GM12878 (cell line): ENCODE measurements around the gene FOXJ3. TPM values are rescaled to one million over a fixed set of nuclear protein-coding genes. Genes with fewer than 3 reads are reported as not detected.

Experiments used
- ATAC-seq: fragments of 200-7000 bp; cut with Tn5 transposase; 3 replicates; pipeline ENCODE4 v1.9.1; 2020; ENCODE audit warnings: mild to moderate bottlenecking, moderate library complexity
- BruUV-seq: library from RNA; stranded (reverse); fragments of 400-500 nt; replicated peaks from 2 replicates; lab custom pipeline; 2021; lab: Mats Ljungman, UMichigan
- CTCF ChIA-PET: fragments of 300-600 bp; sonication (Branson Sonifier 250); formaldehyde crosslinking; extraction: SDS; loops from one replicate; lab custom pipeline; 2021; ENCODE audit warnings: inconsistent platforms; lab: Yijun Ruan, JAX
- POLR2A ChIA-PET: fragments of 350-600 bp; formaldehyde crosslinking; extraction: SDS; loops from one replicate; lab custom pipeline; 2021; ENCODE audit warnings: inconsistent platforms; lab: Charles Lee
- RAD21 ChIA-PET: fragments of 300-600 bp; sonication (Branson Sonifier 250); formaldehyde crosslinking; loops from one replicate; lab custom pipeline; 2023; ENCODE audit warnings: antibody characterized with exemption; ENCODE audit not compliant: unreplicated experiment; lab: Charles Lee
- SMC1A ChIA-PET: fragments of 300-600 bp; sonication (Branson Sonifier 250); formaldehyde crosslinking; loops from one replicate; lab custom pipeline; 2023; ENCODE audit not compliant: unreplicated experiment, uncharacterized antibody; lab: Charles Lee
- DNase-seq: peaks from one replicate; pipeline ENCODE4 v3.0.0-alpha.2; 2011; ENCODE audit warnings: low read depth, low spot score
- FAIRE-seq: peaks from 3 replicates; lab custom pipeline; 2011; peaks lifted over from hg19 to GRCh38; lab: Jason Lieb, UNC
- H2AFZ ChIP-seq: 2 replicates; pipeline ENCODE4 v1.6.0; 2011; ENCODE audit warnings: low read depth, low read length, control low read depth; ENCODE audit not compliant: control insufficient read depth
- H3K27ac ChIP-seq: 2 replicates; pipeline ENCODE4 v1.5.1; 2011; ENCODE audit warnings: control low read depth; ENCODE audit not compliant: control insufficient read depth, insufficient read depth
- H3K27me3 ChIP-seq, 2 experiments: replicated peaks in 1 of 2; 2 replicates each; pipeline versions ENCODE4 v1.6.0 to v1.6.1; 2011; ENCODE audit warnings: low read length in 1 of 2; ENCODE audit not compliant: control insufficient read depth in 2 of 2, insufficient read depth in 2 of 2
- H3K36me3 ChIP-seq, 2 experiments: 2 replicates each; pipeline ENCODE4 v1.5.1; 2011; ENCODE audit warnings: low read length in 1 of 2; ENCODE audit not compliant: control insufficient read depth in 2 of 2, insufficient read depth in 2 of 2
- H3K4me1 ChIP-seq: 2 replicates; pipeline ENCODE4 v1.6.1; 2011; ENCODE audit warnings: mild to moderate bottlenecking, low read length, moderate library complexity, mixed read lengths; ENCODE audit not compliant: control insufficient read depth, insufficient read depth
- H3K4me2 ChIP-seq: 2 replicates; pipeline ENCODE4 v1.6.0; 2011; ENCODE audit warnings: control low read depth; ENCODE audit not compliant: control insufficient read depth, insufficient read depth
- H3K4me3 ChIP-seq: fragments of 200-600 bp; sonication (generic); 2 replicates; pipeline ENCODE4 v1.5.1; 2016
- H3K79me2 ChIP-seq: 2 replicates; pipeline ENCODE4 v1.6.0; 2011; ENCODE audit warnings: low read length; ENCODE audit not compliant: control insufficient read depth, insufficient read depth
- H3K9ac ChIP-seq: 2 replicates; pipeline ENCODE4 v1.8.0; 2011; ENCODE audit warnings: low read length, control low read depth, mixed read lengths; ENCODE audit not compliant: control insufficient read depth, insufficient read depth
- H3K9me3 ChIP-seq: replicated peaks from 3 replicates; pipeline ENCODE4 v1.5.1; 2011; ENCODE audit warnings: mild to moderate bottlenecking, low read length; ENCODE audit not compliant: control insufficient read depth, insufficient read depth
- H4K20me1 ChIP-seq: 2 replicates; pipeline ENCODE4 v1.6.0; 2011; ENCODE audit not compliant: control insufficient read depth, insufficient read depth
- BACH1 ChIP-seq: fragments of 450-650 bp; IDR thresholded peaks from 2 replicates; pipeline ENCODE4 v1.6.1; 2017; ENCODE audit warnings: mild to moderate bottlenecking, borderline replicate concordance
- BMI1 ChIP-seq: fragments of 450-650 bp; IDR thresholded peaks from 2 replicates; pipeline ENCODE4 v1.6.1; 2016; ENCODE audit warnings: mild to moderate bottlenecking, moderate library complexity, borderline replicate concordance
- BRCA1 ChIP-seq: IDR thresholded peaks from 2 replicates; pipeline ENCODE4 v1.6.1; 2011; ENCODE audit warnings: low read depth, low read length, improper control_type of control experiment
- ESRRA ChIP-seq: IDR thresholded peaks from 2 replicates; pipeline ENCODE4 v1.6.1; 2012; ENCODE audit warnings: mild to moderate bottlenecking, low read length, improper control_type of control experiment
- EZH2 ChIP-seq: IDR thresholded peaks from 2 replicates; pipeline ENCODE4 v1.6.1; 2012; ENCODE audit warnings: low read depth, mild to moderate bottlenecking, control low read depth, inconsistent platforms, low read length, borderline replicate concordance; ENCODE audit not compliant: control insufficient read depth
- GABPA ChIP-seq: IDR thresholded peaks from 2 replicates; pipeline ENCODE4 v1.6.1; 2014; ENCODE audit warnings: antibody characterized with exemption, low read depth, mild to moderate bottlenecking, inconsistent platforms
- IKZF2 ChIP-seq, 2 experiments: fragments of 450-650 bp; IDR thresholded peaks; 2 replicates each; pipeline ENCODE4 v1.6.1; 2017; ENCODE audit warnings: mild to moderate bottlenecking in 2 of 2, moderate library complexity in 2 of 2
- MTA3 ChIP-seq: IDR thresholded peaks from 2 replicates; pipeline ENCODE4 v1.6.1; 2012; ENCODE audit warnings: low read length, inconsistent platforms, borderline replicate concordance
- MXI1 ChIP-seq: fragments of 150-350 bp; IDR thresholded peaks from 2 replicates; pipeline ENCODE4 v1.6.1; 2011; ENCODE audit warnings: low read depth, mild to moderate bottlenecking, inconsistent platforms, low read length, improper control_type of control experiment
- RAD21 ChIP-seq: IDR thresholded peaks from 2 replicates; pipeline ENCODE4 v1.6.1; 2011; ENCODE audit warnings: mild to moderate bottlenecking, low read depth, low read length, moderate library complexity; ENCODE audit not compliant: insufficient read depth
- RELA ChIP-seq: fragments of 450-650 bp; IDR thresholded peaks from 2 replicates; pipeline ENCODE4 v1.8.0; 2014; ENCODE audit warnings: borderline replicate concordance; ENCODE audit not compliant: partially characterized antibody
- SUPT20H ChIP-seq: IDR thresholded peaks from 2 replicates; pipeline ENCODE4 v1.6.1; 2011; ENCODE audit warnings: low read depth, mild to moderate bottlenecking, low read length, moderate library complexity, borderline replicate concordance; ENCODE audit not compliant: control insufficient read depth
- TCF12 ChIP-seq: IDR thresholded peaks from 2 replicates; pipeline ENCODE4 v1.6.1; 2011; ENCODE audit warnings: low read depth, mild to moderate bottlenecking, low read length
- WGBS: methylation state at CpG from one replicate; pipeline ENCODE4 v1.1.6; 2016; ENCODE audit warnings: low lambda C conversion rate; ENCODE audit not compliant: insufficient replicate concordance, insufficient coverage; ENCODE audit errors: missing lambda C conversion rate; 5-methylcytosine and 5-hydroxymethylcytosine counted together
- in situ Hi-C: fragments of 300-500 bp; cut with MboI; formaldehyde crosslinking; loops from 9 replicates; pipeline ENCODE4 v1.14.3; 2018; ENCODE audit warnings: mixed read lengths
- intact Hi-C: fragments of 100-400 bp; cut with micrococcal nuclease; formaldehyde crosslinking; loops from one replicate; pipeline ENCODE4 v1.14.2; 2022; ENCODE audit not compliant: unreplicated experiment
- polyA plus RNA-seq, 11 experiments: library from polyadenylated mRNA; depleted of rRNA in 4 of 11; unstranded in 6 of 11; stranded (reverse) in 5 of 11; fragments of >200 nt; fragmentation: Nextera tagmentation in 4 of 11; fragmentation: Illumina TruSeq in 1 of 11; extraction: Ambion mirVana in 4 of 11; extraction: Trizol in 1 of 11; gene quantifications; 1 replicate in 1 of 11; 2 replicates in 10 of 11; pipeline versions ENCODE4 v1.2.1 to v1.2.3, GENCODE V29; 2011 to 2016; ENCODE audit warnings: inconsistent platforms in 2 of 11, missing spikeins in 2 of 11, low read depth in 1 of 11
- total RNA-seq, 4 experiments: library from RNA; depleted of rRNA in 3 of 4; stranded (reverse); fragments of >200 nt in 3 of 4; fragmentation: Illumina TruSeq in 1 of 4; extraction: Trizol in 1 of 4; gene quantifications; 2 replicates each; pipeline versions ENCODE4 v1.2.1 to v1.2.3, GENCODE V29; 2013 to 2021
- TF ChIP-seq, protein P1 (sequence below): IDR thresholded peaks from 2 replicates; pipeline ENCODE4 v1.6.1; 2011; ENCODE audit warnings: low read depth, mild to moderate bottlenecking, low read length, moderate library complexity, borderline replicate concordance; ENCODE audit errors: extremely low read depth
- TF ChIP-seq, protein P2 (sequence below), 3 experiments: IDR thresholded peaks in 2 of 3; conservative IDR thresholded peaks in 1 of 3; 2 replicates each; pipeline ENCODE4 v1.5.1; 2011; ENCODE audit warnings: low read depth in 3 of 3, low read length in 3 of 3, mild to moderate bottlenecking in 3 of 3, control low read depth in 2 of 3, moderate library complexity in 2 of 3, inconsistent platforms in 1 of 3, mixed read lengths in 1 of 3; ENCODE audit not compliant: control insufficient read depth in 2 of 3, insufficient read depth in 1 of 3; ENCODE audit errors: extremely low read depth in 1 of 3

FOXJ3 gene
- total and polyA plus RNA-seq, 10 of the 15 experiments (the other 5 are each of a cell fraction or from before 2014, with no cell fraction given), result 9.5 to 54.2 (median 24.7) TPM

DNA sequence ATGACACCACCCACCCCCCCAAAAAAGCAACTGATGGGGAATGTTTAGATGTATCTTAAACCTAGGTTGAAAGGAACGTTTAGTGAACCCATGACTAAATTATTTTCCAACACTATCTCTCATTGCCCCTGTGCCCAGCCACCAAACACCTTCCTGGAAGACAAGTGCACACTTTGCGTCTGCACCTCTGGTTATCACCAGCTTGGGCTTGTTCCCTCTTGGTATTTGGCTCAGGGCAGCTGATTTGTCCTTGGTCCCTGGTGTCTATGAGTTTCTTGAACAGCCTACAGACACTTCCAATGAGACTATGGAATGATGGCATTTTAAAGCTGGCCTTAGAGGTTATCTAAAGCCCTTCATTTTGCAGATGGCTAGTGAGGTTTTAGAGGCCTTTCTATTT, 30.1 kb upstream of the FOXJ3 start:
- intact Hi-C loops (loop anchor here (10.0 kb wide), 1 partner anchor 210 kb away; no protein-coding TSS in a partner anchor), in situ Hi-C loops (no loop called here)
- no peaks in the 10 kb centered on the region for H4K20me1 ChIP-seq
- no peak overlapping the region for H3K4me3 ChIP-seq
- FAIRE-seq (no peak), ATAC-seq (no peak), DNase-seq (no peak)
- RAD21 ChIA-PET, result no interaction called here
- POLR2A ChIA-PET, result no interaction called here
- no peak overlapping the region for H3K9ac ChIP-seq
- 30% methylated on average over 2 of the region's 2 CpGs for WGBS
- H3K4me2 ChIP-seq, result no peak overlapping the region
- no peaks in the 10 kb centered on the region for H3K9me3 ChIP-seq
- SMC1A ChIA-PET, result no interaction called here
- no peaks in the 10 kb centered on the region for H3K79me2 ChIP-seq
- BruUV-seq, result no TSS peak
- CTCF ChIA-PET, result no interaction called here
- H3K27ac ChIP-seq, result no peak overlapping the region
- H3K36me3 ChIP-seq, result no peaks in the 10 kb centered on the region
- H3K4me1 ChIP-seq, result no peaks in the 10 kb centered on the region
- peaks cover 0 to 3% of the 10 kb centered on the region in 2 experiments; a peak in 1 of 4 replicates for H3K27me3 ChIP-seq
- H2AFZ ChIP-seq, result no peak overlapping the region
- TF ChIP-seq RAD21, result no peak
- no peak for TF ChIP-seq BRCA1
- TF ChIP-seq MXI1, result no peak
- no peak for TF ChIP-seq IKZF2 (IDR thresholded peaks at IDR 0.05)
- TF ChIP-seq RELA, result no peak
- TF ChIP-seq, all 136 proteins: peak for 0

GRCh38 chr1:42364542-42364941, 29.5 kb upstream of the FOXJ3 start:
- BruUV-seq, result no TSS peak
- Histone ChIP-seq H3K4me1 (peaks cover under 1% of the 10 kb centered on the region; the same call in 1 of the 2 replicates), H3K27ac (no peak overlapping the region), H3K27me3 (no peaks in the 10 kb centered on the region), H3K79me2 (no peaks in the 10 kb centered on the region), H3K4me3 (no peak overlapping the region), H4K20me1 (no peaks in the 10 kb centered on the region), H3K9ac (no peak overlapping the region), H3K36me3 (no peaks in the 10 kb centered on the region), H3K4me2 (no peak overlapping the region), H2AFZ (no peak overlapping the region), H3K9me3 (no peaks in the 10 kb centered on the region)
- SMC1A ChIA-PET, result no interaction called here
- DNase-seq (no peak), FAIRE-seq (no peak), ATAC-seq (no peak)
- CTCF ChIA-PET, result no interaction called here
- RAD21 ChIA-PET, result no interaction called here
- POLR2A ChIA-PET, result no interaction called here
- in situ Hi-C loops (no loop called here), intact Hi-C loops (loop anchor here (10.0 kb wide), 1 partner anchor 210 kb away; no protein-coding TSS in a partner anchor)
- WGBS, result 94% methylated on average over 2 of the region's 2 CpGs
- TF ChIP-seq SUPT20H (no peak), BACH1 (no peak), TCF12 (no peak), EZH2 (no peak), ESRRA (no peak), MTA3 (no peak), BMI1 (no peak), GABPA (no peak)
- TF ChIP-seq, protein P1, sequence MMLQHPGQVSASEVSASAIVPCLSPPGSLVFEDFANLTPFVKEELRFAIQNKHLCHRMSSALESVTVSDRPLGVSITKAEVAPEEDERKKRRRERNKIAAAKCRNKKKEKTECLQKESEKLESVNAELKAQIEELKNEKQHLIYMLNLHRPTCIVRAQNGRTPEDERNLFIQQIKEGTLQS, result no peak
- TF ChIP-seq, protein P2, sequence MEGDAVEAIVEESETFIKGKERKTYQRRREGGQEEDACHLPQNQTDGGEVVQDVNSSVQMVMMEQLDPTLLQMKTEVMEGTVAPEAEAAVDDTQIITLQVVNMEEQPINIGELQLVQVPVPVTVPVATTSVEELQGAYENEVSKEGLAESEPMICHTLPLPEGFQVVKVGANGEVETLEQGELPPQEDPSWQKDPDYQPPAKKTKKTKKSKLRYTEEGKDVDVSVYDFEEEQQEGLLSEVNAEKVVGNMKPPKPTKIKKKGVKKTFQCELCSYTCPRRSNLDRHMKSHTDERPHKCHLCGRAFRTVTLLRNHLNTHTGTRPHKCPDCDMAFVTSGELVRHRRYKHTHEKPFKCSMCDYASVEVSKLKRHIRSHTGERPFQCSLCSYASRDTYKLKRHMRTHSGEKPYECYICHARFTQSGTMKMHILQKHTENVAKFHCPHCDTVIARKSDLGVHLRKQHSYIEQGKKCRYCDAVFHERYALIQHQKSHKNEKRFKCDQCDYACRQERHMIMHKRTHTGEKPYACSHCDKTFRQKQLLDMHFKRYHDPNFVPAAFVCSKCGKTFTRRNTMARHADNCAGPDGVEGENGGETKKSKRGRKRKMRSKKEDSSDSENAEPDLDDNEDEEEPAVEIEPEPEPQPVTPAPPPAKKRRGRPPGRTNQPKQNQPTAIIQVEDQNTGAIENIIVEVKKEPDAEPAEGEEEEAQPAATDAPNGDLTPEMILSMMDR (IDR thresholded peaks at IDR 0.05 in 2 of 3, conservative IDR thresholded peaks at IDR 0.05 in 1 of 3; ENCODE audit: control insufficient read depth in 2 of 3, extremely low read depth in 1 of 3, insufficient read depth in 1 of 3, low read depth in 3 of 3, low read length in 3 of 3), result no peak
